IMR-90 (cell line): ENCODE data around the gene TP53I11.

Source experiments
- CTCF ChIP-seq: conservative IDR thresholded peaks from 2 replicates; pipeline ENCODE4 v1.5.1; 2012; ENCODE audit warnings: mild to moderate bottlenecking, low read depth, low read length, improper control_type of control experiment
- POLR2A ChIP-seq: IDR thresholded peaks from 2 replicates; pipeline ENCODE4 v1.6.1; 2012; ENCODE audit warnings: mild to moderate bottlenecking, low read depth, low read length
- RCOR1 ChIP-seq: IDR thresholded peaks from 2 replicates; pipeline ENCODE4 v1.6.1; 2012; ENCODE audit warnings: mild to moderate bottlenecking, low read length, improper control_type of control experiment; ENCODE audit not compliant: insufficient replicate concordance
- RFX5 ChIP-seq: IDR thresholded peaks from 2 replicates; pipeline ENCODE4 v1.8.0; 2012; ENCODE audit warnings: low read depth, mild to moderate bottlenecking, low read length, moderate library complexity
- SMC3 ChIP-seq: fragments of 150-350 bp; IDR thresholded peaks from 2 replicates; pipeline ENCODE4 v1.6.1; 2016; ENCODE audit warnings: low read depth, mild to moderate bottlenecking, antibody characterized with exemption, low read length, moderate library complexity

- no peak for TF ChIP-seq CTCF
- TF ChIP-seq POLR2A, result no peak
- TF ChIP-seq SMC3, result no peak
- TF ChIP-seq RCOR1, result no peak
- no peak for TF ChIP-seq RFX5
These were observed 16.6 kb downstream of the TP53I11 start for GRCh38 chr11:44934110-44934509.
